ENCODE data around the gene MAZ. TPM values are rescaled to one million over a fixed set of nuclear protein-coding genes. Genes with fewer than 3 reads are reported as not detected.

MAZ gene
- polyA plus RNA-seq, 3 donors, result 14.2 to 137 (median 18.8) TPM

DNA sequence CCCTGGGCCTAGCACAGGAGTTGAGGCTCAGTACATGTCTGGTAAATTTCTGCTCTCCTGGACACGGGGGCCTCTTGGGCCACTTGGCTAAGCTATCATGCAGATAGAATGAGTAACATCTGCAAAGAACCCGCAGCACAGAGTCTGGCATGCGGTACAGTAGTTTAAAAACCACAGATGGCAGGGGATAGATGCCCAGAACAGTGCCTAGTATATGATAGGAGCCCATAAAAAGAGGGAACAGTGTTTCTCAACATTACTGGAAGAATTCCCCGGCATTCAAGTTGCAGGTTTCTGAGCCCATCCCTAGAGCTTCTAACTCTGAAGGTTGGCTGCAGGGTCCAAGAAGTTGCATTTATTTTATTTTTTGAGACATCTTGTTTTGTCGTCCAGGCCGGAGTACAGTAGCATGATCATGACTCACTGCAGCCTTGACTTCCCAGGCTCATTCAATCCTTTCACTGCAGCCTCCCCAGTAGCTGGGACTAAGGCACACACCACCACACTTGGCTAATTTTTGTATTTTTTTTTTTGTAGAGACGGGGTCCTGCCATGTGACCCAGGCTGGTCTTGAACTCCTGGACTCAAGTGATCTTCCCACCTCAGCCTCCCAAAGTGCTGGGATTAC lies 50.9 kb downstream of the MAZ start:
- Mint-ChIP-seq H3K27ac (no peak overlapping the region), H3K9me3 (peaks cover 0 to under 1% (median 0%) of the 10 kb centered on the region in 7 donors), H3K36me3 (peaks cover 33 to 40% of the 10 kb centered on the region in 2 donors), H3K4me3 (no peak overlapping the region), H3K27me3 (ENCODE audit: low read depth in 3 of 3) (peaks cover 0 to 3% (median 2%) of the 10 kb centered on the region in 3 donors), H3K4me1 (peaks cover 15% of the 10 kb centered on the region)
- H3K4me2 ChIP-seq (replicated peaks; ENCODE audit: extremely low read depth, low read length, poor library complexity, severe bottlenecking), result no peak overlapping the region
- H3K4me1 ChIP-seq (ENCODE audit: control insufficient read depth in 1 of 2, insufficient read depth in 2 of 2, low read length in 2 of 2), result peaks cover 6 to 15% of the 10 kb centered on the region in 2 donors
- peaks cover 22% of the 10 kb centered on the region for H4K20me1 ChIP-seq (ENCODE audit: insufficient read depth, low read length)
- intact Hi-C loops (cut with micrococcal nuclease), result no loop called here
- TF ChIP-seq, protein P1, sequence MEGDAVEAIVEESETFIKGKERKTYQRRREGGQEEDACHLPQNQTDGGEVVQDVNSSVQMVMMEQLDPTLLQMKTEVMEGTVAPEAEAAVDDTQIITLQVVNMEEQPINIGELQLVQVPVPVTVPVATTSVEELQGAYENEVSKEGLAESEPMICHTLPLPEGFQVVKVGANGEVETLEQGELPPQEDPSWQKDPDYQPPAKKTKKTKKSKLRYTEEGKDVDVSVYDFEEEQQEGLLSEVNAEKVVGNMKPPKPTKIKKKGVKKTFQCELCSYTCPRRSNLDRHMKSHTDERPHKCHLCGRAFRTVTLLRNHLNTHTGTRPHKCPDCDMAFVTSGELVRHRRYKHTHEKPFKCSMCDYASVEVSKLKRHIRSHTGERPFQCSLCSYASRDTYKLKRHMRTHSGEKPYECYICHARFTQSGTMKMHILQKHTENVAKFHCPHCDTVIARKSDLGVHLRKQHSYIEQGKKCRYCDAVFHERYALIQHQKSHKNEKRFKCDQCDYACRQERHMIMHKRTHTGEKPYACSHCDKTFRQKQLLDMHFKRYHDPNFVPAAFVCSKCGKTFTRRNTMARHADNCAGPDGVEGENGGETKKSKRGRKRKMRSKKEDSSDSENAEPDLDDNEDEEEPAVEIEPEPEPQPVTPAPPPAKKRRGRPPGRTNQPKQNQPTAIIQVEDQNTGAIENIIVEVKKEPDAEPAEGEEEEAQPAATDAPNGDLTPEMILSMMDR (IDR thresholded peaks at IDR 0.05), result no peak
- no peak overlapping the region for H3K4me3 ChIP-seq (replicated peaks in 1 of 3; ENCODE audit: low read depth in 2 of 3, low read length in 3 of 3)
- H3K9ac ChIP-seq (ENCODE audit: insufficient read depth, low read length, poor library complexity, severe bottlenecking), result no peak overlapping the region
- no peak overlapping the region for H2AFZ ChIP-seq (ENCODE audit: insufficient read depth, low read depth, low read length, poor library complexity, severe bottlenecking)
- no peak for DNase-seq
- H3K36me3 ChIP-seq (replicated peaks in 1 of 2; ENCODE audit: control insufficient read depth in 1 of 2, insufficient read depth in 2 of 2, low read length in 2 of 2), result peaks cover 30 to 34% of the 10 kb centered on the region in 2 donors
- H3K79me2 ChIP-seq (ENCODE audit: insufficient read depth, low read length), result peaks cover 15% of the 10 kb centered on the region
- H3K27ac ChIP-seq (ENCODE audit: low read depth in 1 of 2, low read length in 2 of 2), result no peak overlapping the region
- H3K9me3 ChIP-seq (replicated peaks in 1 of 2; ENCODE audit: control insufficient read depth in 1 of 2, insufficient read depth in 1 of 2, low read length in 2 of 2), result no peaks in the 10 kb centered on the region
- H3K27me3 ChIP-seq (ENCODE audit: control insufficient read depth in 2 of 2, insufficient read depth in 2 of 2, low read length in 2 of 2), result no peaks in the 10 kb centered on the region
- WGBS (ENCODE audit: insufficient coverage), result 81% methylated on average over 5 of the region's 7 CpGs

DNA sequence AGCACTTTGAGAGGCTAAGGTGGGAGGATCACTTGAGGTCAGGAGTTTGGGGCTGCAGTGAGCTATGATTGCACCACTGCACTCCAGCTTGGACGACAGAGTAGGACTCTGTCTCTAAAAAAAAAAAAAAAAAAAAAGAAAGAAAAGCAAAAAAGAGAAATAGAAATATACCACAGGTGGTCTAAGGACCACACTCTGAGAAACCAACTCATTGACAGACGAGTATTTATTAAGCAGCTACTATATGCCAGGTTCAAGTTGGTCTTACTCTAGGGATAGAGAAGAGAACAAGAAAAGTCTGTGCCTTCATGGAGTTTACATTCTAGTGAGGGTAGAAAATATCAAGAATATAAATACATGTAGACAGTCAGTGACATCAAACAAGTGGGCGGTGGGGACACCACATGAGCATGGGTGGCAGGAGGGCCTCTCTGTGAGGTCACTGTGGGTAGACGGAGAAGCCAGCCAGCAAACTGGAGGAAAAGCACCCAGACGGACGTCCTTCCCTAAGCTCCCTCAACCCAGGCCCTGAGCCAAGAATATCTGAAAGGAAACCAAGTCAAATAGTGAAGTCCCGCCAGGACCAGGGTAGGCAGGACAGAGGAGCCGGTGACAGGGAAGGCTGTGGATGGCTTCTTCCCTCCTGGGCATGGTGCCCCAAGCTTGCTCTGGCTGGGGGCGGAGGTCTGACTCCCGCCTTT lies 52.0 kb downstream of the MAZ start:
- TF ChIP-seq, protein P1 (IDR thresholded peaks at IDR 0.05), result no peak
- peaks cover 23% of the 10 kb centered on the region for H4K20me1 ChIP-seq (ENCODE audit: insufficient read depth, low read length)
- no peak overlapping the region for H3K4me2 ChIP-seq (replicated peaks; ENCODE audit: extremely low read depth, low read length, poor library complexity, severe bottlenecking)
- intact Hi-C loops (cut with micrococcal nuclease), result no loop called here
- 83% methylated on average over 1 of the region's 10 CpGs for WGBS (ENCODE audit: insufficient coverage)
- peaks cover 0 to 3% (median 2%) of the 10 kb centered on the region in 3 donors for H3K27me3 Mint-ChIP-seq (ENCODE audit: low read depth in 3 of 3)
- peak overlapping the region in 2 of 7 donors; percentile 14 to 25 for H3K27ac Mint-ChIP-seq
- no peak overlapping the region for H2AFZ ChIP-seq (ENCODE audit: insufficient read depth, low read depth, low read length, poor library complexity, severe bottlenecking)
- no peak overlapping the region for H3K4me3 ChIP-seq (replicated peaks in 1 of 3; ENCODE audit: low read depth in 2 of 3, low read length in 3 of 3)
- H3K27ac ChIP-seq (ENCODE audit: low read depth in 1 of 2, low read length in 2 of 2), result no peak overlapping the region
- H3K4me1 Mint-ChIP-seq, result peaks cover 19% of the 10 kb centered on the region
- H3K9ac ChIP-seq (ENCODE audit: insufficient read depth, low read length, poor library complexity, severe bottlenecking), result no peak overlapping the region
- peaks cover 9 to 19% of the 10 kb centered on the region in 2 donors for H3K4me1 ChIP-seq (ENCODE audit: control insufficient read depth in 1 of 2, insufficient read depth in 2 of 2, low read length in 2 of 2)
- H3K4me3 Mint-ChIP-seq, result no peak overlapping the region
- DNase-seq, result no peak
- H3K36me3 Mint-ChIP-seq, result peaks cover 33 to 40% of the 10 kb centered on the region in 2 donors
- H3K9me3 Mint-ChIP-seq, result peaks cover 0 to 2% (median 0%) of the 10 kb centered on the region in 7 donors
- H3K36me3 ChIP-seq (replicated peaks in 1 of 2; ENCODE audit: control insufficient read depth in 1 of 2, insufficient read depth in 2 of 2, low read length in 2 of 2), result peaks cover 30 to 34% of the 10 kb centered on the region in 2 donors
- peaks cover 23% of the 10 kb centered on the region for H3K79me2 ChIP-seq (ENCODE audit: insufficient read depth, low read length)
- H3K27me3 ChIP-seq (ENCODE audit: control insufficient read depth in 2 of 2, insufficient read depth in 2 of 2, low read length in 2 of 2), result no peaks in the 10 kb centered on the region
- H3K9me3 ChIP-seq (replicated peaks in 1 of 2; ENCODE audit: control insufficient read depth in 1 of 2, insufficient read depth in 1 of 2, low read length in 2 of 2), result no peaks in the 10 kb centered on the region

Data from CD14-positive monocyte (primary cell).